ENCODE measurements around the gene RRP1.
A peak's percentile ranks its signal among the peaks of the same experiment; 100 is the strongest.

The RRP1 gene

DNA sequence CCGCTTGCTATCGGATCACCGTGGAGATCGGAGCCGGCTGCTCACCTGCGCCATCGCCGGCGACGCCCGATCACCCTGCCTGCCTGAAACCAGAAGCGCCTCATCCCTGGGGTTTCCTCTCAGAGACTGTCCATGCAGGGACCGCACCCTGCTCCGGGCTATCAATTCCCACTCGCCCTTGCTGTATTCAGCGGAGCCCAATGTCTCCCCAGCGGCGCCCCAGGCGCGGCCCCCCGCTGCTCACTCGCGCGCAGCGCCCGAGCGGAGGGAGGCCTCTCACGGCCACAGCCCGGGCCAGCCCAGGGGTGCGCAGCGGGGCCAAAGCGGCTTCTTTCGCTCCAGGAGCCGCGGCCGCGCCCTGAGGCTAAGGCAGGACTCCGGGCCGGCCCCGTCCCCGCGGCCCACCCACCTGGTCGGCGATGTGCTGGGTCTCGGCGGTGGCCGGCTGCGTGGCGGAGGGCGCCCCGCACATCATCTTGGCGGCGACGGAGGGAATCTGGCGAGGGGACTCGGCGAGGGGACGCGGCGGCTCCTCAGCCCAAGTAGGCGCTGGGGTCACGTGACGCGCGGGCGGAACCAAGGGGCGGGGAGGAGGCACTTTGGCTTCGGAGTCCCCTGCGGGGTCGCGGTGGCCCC lies 13.5 kb upstream of the RRP1 start, which contains the start of gene CSTB:
Gene CSTB (minus strand): TSS at position 514 of the 636 bp plus-strand sequence. CDS start 39 bp downstream, at position 475.
- DNase-seq (ENCODE audit: low read depth): peak; percentile 69

DNA sequence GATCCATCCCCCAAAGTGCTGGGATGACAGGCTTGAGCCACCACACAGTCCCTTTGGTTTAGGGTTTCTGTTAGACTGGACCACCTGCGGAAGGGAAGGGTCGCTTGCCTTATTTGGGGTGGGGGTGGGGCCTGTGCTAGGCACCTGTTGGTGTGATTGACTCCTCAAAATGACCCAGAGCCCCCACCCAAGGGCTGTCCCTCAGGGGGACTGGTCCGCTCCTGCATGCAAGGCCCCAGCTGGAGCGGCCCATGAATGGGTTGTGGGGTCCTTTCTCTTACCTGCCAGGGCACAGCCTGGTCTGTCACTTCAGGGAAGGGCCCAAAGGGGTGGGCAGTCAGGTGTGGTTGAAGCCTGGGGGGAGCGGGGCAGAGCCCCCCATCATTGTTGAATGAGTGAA lies 11.4 kb upstream of the RRP1 start:
- DNase-seq (ENCODE audit: low read depth): no peak

DNA sequence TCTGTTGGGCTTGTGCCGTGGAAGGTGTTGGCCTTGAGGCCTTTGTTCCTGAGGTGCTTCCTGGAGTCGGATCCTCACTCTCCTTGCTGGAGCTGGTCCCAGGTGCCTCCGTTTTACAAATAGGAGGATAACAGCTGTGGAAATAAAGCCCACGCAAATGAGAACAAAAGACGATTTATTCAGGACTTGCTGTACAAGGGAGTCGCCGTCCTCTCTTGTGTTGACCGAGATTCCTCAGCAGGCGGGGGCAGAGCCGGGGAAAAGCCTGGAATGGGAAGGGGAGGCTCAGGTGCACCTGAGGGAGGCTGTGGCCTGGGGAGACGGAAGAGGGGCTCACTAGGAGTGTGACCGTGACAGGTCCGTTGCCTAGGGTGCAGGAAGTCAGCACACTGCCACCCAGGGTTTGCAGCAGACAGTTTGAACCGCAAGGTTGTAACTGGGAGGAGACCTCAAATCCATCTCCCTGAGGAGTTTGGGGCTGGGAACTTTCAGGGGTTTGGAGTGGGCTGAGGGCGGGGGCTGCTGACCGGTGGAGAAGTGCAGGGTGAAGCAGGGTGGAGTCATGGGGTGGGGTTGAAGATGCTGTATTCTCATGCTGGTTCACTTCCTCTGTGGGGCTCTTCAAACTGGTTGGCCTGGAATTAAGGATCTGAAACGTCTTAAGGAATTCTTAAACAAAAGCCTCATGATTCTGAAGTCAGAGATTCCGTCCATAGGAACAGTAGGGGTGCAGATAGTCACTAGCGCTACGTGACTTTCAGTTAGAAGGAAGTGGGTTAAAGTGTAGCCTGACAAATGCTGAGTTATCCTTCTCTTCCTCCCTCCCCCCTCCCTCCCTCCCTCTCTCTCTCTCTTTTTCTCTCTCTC lies 10.7 kb upstream of the RRP1 start:
- no peak for DNase-seq (ENCODE audit: low read depth)

DNA sequence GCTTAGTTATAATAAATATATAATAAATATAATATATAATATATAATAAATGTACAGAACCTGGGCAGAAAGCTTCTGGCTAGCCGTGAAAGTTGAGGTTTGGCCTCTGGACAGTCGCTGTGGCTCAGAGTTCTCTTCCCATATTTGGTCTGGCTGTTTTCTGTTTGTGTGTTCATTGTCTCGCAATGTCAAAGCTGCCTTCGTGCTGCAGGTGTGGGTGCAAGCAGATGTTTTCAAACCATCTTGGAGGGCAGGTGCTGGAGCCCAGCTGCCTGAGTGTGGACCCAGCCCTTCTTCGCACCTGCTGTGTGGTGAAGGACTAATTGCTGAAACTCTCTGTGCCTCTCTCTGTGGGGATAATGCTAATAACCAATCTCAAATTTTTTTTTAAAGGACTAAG lies 9.7 kb upstream of the RRP1 start:
- DNase-seq (ENCODE audit: low read depth): no peak

DNA sequence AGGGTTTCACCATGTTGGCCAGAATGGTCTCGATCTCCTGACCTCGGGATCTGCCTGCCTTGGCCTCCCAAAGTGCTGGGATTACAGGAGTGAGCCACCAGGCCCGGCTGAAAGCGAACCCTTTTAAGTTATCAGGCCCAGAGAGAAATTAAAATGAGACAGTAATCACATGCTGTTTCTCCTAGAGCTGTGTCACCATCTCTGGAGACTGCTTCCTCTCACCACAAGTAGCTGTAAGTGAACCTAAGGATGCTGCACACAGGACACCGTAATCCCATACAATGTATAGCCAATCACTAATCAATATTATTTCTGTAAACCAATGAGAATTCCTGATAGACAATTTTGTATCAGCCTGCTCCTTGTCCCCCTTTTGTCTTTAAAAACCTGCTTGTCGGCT lies 7.5 kb upstream of the RRP1 start:
- DNase-seq (ENCODE audit: low read depth): no peak

DNA sequence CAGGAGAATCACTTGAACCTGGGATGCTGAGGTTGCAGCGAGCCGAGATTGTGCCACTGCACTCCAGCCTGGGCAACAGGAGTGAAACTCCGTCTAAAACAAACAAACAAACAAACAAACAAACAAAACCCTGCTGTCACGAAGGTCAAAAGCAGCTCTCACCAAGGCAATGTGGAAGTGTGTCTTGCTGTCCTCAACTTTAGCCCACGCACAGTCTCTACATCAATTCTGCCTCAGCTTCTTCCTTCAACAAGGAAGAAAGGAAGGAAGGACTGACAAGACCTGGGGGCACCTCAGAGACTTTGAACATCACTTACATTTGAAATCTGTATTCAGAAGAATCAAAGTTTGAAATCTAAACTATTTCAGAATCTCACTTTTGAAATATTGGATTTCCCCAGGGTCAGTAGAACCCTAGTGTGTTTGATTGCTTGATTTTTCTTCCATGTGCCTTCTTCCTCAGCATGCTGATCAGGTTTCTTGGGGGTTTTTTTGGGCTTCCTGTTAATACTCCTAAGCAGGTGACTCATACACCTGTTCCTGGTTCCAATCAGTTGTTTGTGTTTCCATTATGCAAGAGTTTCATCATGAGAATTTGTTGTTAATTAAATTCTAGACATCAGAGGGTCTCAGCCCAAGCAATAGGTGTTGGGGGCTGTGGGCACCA lies 6.8 kb upstream of the RRP1 start:
- DNase-seq (ENCODE audit: low read depth): no peak

DNA sequence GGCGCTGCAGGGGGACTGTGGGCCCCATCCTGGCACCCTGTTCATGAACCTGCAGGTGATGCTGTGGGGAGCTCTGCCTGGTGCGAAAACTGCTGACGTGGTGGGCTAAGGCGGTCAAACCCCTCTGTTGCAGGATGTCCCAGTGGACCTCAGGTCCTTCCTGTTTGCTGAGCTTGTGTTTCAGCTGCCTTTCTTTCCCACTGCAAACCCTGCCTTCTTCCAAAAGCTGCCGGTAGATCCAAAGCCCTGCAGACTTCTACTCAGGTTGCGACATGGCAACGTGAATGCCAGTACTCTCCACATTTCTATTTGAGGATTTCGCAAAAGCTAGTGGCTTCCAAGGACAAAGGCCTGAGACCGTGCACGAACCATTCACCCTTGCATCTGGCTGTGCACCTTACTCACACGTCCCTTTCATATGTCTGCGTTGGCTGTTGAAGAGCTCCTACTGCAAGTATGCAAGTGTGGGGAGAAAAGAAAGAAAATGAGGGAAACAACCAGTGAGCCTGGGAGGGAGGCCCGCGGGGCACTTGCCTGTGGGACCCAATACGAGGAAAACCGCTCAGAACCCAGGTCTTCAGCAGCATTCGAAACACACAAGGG lies 6.2 kb upstream of the RRP1 start:
- no peak for DNase-seq (ENCODE audit: low read depth)

DNA sequence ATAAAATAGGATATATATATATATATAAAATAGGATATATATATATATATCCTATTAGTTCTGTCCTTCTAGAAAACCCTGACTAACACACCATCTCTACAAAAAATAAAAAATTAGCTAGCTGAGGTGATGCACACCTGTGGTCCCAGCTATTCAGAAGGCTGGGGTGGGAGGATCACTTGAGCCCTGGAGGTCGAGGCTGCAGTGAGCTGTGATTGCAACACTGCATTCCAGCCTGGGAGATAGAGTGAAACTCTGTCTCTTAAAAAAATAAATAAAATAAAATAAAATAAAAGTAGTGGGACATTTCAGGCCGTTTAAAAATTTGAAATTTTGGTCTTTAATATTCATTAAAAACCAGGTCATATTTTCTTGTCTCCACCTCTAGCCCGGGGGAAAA lies 4.2 kb upstream of the RRP1 start:
- DNase-seq (ENCODE audit: low read depth): no peak

DNA sequence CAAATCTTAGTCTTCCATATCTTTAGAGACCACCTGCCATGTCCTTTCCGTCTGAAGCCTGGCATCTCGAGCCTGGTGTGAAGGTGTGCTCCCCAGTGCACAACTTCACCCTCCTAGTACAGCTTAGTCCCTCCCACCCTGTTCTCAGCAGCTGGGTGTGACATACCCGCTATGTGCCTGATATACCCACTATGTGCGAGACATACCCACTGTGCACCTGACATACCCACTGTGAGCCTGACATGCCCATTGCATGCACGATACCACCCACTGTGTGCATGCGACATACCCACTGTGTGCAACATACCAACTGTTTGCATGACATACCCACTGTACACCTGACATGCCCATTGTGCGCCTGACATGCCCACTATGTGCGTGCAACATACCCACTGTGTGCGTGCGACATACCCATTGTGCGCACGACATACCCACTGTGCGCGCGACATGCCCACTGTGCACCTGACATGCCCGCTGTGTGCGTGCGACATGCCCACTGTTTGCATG lies 3.0 kb upstream of the RRP1 start:
- no peak for DNase-seq (ENCODE audit: low read depth)

DNA sequence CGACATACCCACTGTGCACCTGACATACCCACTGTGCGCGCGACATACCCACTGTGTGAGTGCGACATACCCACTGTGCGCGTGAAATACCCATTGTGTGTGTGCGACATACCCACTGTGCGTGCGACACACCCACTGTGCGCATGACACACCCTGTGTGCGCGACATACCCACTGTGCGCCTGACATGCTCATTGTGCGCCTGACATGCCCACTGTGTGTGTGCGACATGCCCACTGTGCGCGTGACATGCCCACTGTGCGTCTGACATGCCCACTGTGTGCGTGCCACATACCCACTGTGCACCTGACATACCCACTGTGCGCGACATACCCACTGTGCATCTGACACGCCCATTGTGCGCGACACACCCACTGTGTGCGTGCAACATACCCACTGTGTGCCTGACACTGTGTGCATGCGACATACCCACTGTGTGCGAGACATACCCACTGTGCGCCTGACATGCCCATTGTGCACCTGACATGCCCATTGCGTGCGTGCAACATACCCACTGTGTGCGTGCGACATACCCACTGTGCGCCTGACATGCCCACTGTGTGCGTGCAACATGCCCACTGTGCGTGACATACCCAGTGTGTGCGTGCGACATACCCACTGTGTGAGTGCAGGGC lies 2.5 kb upstream of the RRP1 start:
- DNase-seq (ENCODE audit: low read depth): no peak

DNA sequence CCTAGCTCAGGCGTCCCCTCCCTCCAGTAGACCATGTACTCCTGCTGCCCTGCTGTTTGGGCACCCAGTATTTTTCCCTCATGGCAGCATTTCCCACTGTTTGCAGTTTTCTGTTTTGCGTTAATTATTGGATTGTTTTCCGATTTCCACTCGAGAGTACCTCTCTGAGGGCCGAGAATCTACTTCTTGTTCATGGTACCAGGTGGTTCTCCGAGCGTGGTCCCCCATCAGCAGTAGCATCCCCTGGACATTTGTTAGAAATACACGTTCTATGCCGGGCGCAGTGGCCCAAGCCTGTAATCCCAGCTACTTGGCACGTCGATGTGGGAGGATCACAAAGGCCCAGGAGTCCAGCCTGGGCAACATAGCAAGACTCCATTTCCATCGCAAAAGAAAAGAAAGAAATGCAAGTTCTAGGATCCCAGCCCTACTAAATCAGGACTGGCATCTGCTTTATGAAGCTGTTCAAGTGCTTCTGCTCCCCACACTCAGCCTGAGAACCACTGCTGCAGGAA lies 690 bp downstream of the RRP1 start:
- DNase-seq (ENCODE audit: low read depth): no peak

DNA sequence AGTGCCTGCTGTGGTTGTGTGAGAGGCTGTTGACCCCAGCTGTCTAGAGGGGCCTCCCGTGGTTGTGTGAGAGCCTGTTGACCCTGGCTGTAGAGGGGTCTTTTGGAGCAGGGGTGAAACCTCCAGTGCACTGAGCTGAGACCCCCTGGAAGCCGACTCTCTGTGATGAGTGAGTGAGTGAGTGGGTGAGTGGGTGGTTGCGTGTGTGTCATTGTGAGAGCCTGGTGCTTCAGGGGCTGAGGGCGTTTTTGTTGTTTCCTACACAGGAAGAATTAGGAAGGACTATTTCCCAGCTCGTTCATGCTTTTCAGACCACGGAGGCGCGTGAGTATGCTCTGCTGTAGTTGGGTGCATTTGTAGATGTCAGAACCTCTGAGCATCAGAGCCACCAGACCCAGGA lies 3.0 kb downstream of the RRP1 start:
- no peak for DNase-seq (ENCODE audit: low read depth)

DNA sequence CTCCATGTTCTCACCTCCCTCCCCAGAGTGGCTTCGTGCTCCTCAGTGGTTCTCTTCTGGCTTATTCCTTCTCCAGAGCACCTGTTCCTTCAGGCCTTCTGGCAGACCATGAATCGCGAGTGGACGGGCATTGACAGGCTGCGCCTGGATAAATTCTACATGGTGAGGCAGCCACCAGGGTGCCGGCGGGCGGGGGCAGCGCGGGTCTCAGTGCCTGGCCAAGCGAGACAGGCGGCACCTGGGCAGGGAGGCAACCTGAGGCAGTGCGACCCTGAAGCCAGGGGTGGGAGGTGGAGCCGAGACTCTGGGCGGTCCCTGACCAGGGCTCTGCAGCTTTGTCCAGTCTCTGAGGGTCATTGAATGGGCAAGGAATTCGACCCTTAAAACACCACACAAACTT lies 3.9 kb downstream of the RRP1 start:
- no peak for DNase-seq (ENCODE audit: low read depth)

DNA sequence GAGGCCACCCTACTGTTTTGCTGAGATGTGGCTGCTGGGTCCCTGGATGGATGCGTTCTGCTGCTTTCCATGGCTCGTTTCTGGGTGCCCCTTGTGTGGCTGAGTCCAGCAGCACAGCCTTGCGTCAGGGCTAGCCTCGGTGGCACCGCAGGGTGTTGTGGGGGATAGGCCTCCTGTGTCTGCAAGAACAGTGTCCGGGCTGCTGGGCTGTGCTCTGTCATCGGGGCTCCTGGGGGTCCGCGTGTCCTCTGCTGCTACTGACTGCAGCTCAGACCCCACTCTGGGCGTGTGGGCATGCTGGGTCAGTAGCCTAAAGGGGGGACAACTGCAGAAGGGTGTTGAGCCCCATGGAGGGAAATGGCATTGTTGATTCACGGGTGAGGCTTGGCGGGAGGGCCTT lies 4.9 kb downstream of the RRP1 start:
- DNase-seq (ENCODE audit: low read depth): no peak

DNA sequence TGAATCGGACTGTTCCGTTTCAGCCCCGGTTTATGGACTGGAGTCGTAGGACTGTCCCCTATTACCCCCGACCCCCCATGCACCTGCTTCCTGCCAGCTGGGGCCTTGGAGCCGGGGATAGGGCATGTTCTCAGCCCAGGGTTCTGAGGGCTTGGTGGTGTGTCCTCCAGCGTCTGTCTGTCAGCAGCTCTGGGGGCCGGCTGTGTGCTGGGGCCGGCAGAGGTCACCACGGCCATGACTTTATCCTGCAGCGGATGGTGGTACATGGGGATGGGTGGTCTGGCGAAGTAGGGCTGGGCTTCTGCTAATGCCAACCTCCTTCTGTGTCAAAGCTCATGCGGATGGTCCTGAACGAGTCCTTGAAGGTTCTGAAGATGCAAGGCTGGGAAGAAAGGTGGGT lies 5.5 kb downstream of the RRP1 start:
- no peak for DNase-seq (ENCODE audit: low read depth)

DNA sequence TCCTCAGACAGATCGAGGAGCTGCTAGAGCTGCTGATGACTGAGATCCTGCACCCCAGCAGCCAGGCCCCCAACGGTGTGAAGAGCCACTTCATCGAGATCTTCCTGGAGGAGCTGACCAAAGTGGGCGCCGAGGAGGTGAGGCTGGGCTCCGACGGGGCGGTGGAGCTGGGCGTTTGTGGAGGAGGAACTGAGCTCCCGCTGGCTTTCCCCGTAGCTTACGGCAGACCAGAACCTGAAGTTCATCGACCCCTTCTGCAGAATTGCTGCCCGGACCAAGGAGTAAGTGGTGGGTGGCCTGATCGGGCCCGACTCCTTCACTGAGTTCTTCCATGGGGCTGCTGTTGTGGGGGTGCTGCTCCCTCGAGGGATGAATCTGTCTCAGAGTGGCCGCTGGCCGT lies 8.0 kb downstream of the RRP1 start:
- DNase-seq (ENCODE audit: low read depth): no peak

DNA sequence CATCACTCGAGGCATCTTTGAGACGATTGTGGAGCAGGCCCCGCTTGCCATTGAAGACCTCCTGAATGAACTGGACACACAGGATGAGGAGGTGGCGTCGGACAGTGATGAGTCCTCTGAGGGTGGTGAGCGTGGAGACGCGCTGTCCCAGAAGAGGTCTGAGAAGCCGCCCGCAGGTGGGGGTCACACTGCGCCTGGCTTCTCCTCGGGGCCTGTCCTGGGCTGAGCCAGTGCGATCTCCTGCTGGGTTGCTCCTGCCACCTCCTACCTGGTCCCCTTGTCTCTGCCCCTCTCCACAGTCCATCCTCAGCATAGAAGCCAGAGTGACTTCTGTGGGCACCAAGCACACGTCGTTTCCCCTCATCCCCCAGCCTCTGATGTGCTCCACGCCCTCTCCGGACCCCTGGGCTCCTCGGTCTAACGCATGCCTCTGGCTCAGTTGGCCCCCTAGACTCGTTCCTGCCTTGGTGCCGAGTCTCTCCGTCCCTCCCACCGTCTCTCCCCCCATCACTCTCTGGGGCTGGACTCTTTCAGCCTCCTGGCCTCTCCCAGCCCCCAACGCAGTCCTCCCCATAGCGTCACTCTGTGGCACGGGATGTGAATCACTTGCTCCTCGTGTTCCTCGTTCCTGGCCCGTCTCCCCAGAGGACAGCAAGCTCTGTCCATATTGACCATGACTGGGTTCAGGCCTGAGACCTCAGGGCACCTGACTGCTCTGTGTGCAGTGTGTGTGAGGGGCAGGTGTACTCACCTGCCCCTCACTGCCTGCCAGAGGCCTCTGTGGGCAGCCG lies 8.7 kb downstream of the RRP1 start:
- DNase-seq (ENCODE audit: low read depth): no peak

DNA sequence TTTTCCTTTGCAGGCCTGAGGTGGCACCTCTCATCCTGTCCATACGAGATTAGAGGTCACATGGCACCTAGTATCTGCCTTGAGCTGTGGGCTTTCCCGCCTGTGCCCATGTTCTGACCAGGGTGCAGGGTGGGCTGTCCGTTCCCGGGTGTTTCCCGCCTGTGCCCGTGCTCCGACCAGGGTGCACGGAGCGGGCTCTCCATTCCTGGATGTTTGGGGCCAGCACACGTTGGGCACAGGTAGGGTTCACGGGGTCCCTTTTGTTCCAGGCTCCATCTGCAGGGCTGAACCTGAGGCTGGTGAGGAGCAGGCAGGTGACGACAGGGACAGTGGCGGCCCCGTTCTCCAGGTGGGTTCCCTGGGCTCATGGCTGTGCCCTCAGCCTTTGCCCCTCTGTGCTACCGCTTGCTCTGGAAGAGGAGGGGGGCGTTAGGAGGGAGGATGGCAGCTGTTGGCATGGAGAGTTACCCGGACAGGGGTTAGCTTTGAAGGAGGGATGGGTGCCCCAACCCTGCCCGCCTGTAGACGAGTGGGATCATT lies 10.0 kb downstream of the RRP1 start:
- no peak for DNase-seq (ENCODE audit: low read depth)

DNA sequence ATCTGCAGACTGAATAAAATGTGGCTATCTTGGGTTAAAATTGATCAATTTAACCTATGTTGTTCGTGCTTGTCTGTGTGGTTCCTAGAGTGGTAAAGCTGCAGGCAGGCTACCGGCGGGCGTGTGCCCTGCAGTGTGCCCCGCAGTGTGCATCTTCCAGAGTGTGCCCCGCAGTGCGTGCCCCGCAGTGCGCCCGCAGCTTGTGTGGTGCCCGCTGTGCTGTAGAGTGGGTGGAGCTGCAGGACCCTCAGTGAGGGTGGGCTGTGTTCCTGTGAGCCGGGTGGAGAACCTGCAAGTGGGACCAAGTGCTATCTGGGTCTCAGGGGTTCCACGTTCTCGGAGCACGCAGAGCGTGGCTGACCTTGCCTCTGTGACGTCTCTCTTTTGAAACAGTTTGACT lies 10.7 kb downstream of the RRP1 start:
- no peak for DNase-seq (ENCODE audit: low read depth)

DNA sequence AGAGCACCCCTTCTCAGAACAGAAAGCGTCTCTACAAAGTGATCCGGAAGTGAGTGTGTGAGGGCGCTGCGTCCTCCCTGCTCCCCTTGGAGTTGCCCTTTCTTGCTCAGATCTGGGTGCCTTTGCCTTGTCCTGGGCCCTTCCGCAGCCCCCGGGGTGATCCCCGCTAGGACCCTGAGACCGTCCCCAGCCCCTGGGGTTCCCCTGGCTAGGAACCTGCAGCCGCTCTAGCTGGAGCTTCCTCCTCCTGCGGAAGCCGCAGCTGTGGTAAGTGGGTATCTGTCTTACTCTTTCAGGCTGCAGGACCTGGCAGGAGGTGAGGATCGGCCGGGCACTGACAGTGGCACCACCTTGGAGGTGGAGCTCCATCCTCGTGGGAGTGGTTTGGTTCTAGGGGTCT lies 11.2 kb downstream of the RRP1 start:
- DNase-seq (ENCODE audit: low read depth): no peak
